Keratinocyte (primary cell): ENCODE measurements around the gene CCDC170.
"Not testable (repeated sequence)": the region's sequence is repeated elsewhere in the genome, so short reads cannot be mapped to it uniquely, and the experiment has no call there.

Experiments
- EZH2 ChIP-seq: IDR thresholded peaks from one replicate; pipeline ENCODE4 v1.6.1; 2012; ENCODE audit warnings: inconsistent platforms, mild to moderate bottlenecking, low read length, moderate library complexity
- TF ChIP-seq, protein P1 (sequence below), 3 experiments: IDR thresholded peaks in 1 of 3; conservative IDR thresholded peaks in 1 of 3; optimal IDR thresholded peaks in 1 of 3; 2 replicates in 2 of 3; 3 replicates in 1 of 3; pipeline versions ENCODE3 to v1.5.1; 2011; ENCODE audit warnings: low read length in 3 of 3, mild to moderate bottlenecking in 3 of 3, moderate library complexity in 2 of 3, control low read depth in 1 of 3, inconsistent platforms in 1 of 3; ENCODE audit not compliant: insufficient read depth in 2 of 3; ENCODE audit errors: extremely low read depth in 1 of 3

DNA sequence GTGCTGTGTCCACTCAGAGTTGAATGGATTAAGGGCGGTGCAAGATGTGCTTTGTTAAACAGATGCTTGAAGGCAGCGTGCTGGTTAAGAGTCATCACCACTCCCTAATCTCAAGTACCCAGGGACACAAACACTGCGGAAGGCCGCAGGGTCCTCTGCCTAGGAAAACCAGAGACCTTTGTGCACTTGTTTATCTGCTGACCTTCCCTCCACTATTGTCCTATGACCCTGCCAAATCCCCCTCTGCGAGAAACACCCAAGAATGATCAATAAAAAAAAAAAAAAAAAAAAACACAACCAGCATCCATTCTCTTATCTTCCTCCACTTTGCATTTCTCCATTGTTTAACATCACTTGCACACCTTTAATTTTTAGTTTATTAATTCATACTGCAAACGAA, 42.9 kb upstream of the CCDC170 start:
- TF ChIP-seq, protein P1, sequence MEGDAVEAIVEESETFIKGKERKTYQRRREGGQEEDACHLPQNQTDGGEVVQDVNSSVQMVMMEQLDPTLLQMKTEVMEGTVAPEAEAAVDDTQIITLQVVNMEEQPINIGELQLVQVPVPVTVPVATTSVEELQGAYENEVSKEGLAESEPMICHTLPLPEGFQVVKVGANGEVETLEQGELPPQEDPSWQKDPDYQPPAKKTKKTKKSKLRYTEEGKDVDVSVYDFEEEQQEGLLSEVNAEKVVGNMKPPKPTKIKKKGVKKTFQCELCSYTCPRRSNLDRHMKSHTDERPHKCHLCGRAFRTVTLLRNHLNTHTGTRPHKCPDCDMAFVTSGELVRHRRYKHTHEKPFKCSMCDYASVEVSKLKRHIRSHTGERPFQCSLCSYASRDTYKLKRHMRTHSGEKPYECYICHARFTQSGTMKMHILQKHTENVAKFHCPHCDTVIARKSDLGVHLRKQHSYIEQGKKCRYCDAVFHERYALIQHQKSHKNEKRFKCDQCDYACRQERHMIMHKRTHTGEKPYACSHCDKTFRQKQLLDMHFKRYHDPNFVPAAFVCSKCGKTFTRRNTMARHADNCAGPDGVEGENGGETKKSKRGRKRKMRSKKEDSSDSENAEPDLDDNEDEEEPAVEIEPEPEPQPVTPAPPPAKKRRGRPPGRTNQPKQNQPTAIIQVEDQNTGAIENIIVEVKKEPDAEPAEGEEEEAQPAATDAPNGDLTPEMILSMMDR (optimal IDR thresholded peaks at IDR 0.05 in 1 of 3, IDR thresholded peaks at IDR 0.05 in 1 of 3, conservative IDR thresholded peaks at IDR 0.05 in 1 of 3; ENCODE audit: extremely low read depth in 1 of 3, insufficient read depth in 2 of 3, low read length in 3 of 3), result not testable (repeated sequence)
- TF ChIP-seq EZH2, result not testable (repeated sequence)
